GM18505 (cell line): ENCODE data around the gene MAN2A2.
"Not testable (repeated sequence)": the region's sequence is repeated elsewhere in the genome, so short reads cannot be mapped to it uniquely, and the experiment has no call there.

Experiments used
- ATAC-seq: cut with Tn5 transposase; IDR thresholded peaks from one replicate; pipeline ENCODE4 v1.9.1; 2021; ENCODE audit not compliant: unreplicated experiment
- POLR2A ChIP-seq: IDR thresholded peaks from 4 replicates; pipeline ENCODE4 v1.6.1; 2011; ENCODE audit warnings: borderline replicate concordance; ENCODE audit not compliant: insufficient read depth, insufficient read length; ENCODE audit errors: extremely low read depth

Gene MAN2A2

GRCh38 chr15:90907838-90908507, 4.9 kb downstream of the MAN2A2 start:
- ATAC-seq, result no peak

GRCh38 chr15:90909449-90909848, 6.3 kb downstream of the MAN2A2 start:
- not testable (repeated sequence) for ATAC-seq

More at GRCh38 chr15:90907838-90908507, 4.9 kb downstream of the MAN2A2 start:
- TF ChIP-seq POLR2A, result no peak

- no peak for ATAC-seq
- no peak for TF ChIP-seq POLR2A
Measured at GRCh38 chr15:90909976-90910375, 6.9 kb downstream of the MAN2A2 start.

- no peak for ATAC-seq
- no peak for TF ChIP-seq POLR2A
Measured at GRCh38 chr15:90910441-90911301, 7.6 kb downstream of the MAN2A2 start.

- TF ChIP-seq POLR2A, result no peak
- no peak for ATAC-seq
Measured at GRCh38 chr15:90911302-90911623, 8.2 kb downstream of the MAN2A2 start.

GRCh38 chr15:90911906-90912769, 9.0 kb downstream of the MAN2A2 start:
- ATAC-seq, result no peak
- TF ChIP-seq POLR2A, result no peak

GRCh38 chr15:90912770-90913075, 9.6 kb downstream of the MAN2A2 start:
- TF ChIP-seq POLR2A, result no peak
- ATAC-seq, result no peak

- no peak for ATAC-seq
- no peak for TF ChIP-seq POLR2A
Measured at GRCh38 chr15:90913398-90913944, 10.4 kb downstream of the MAN2A2 start.

- ATAC-seq, result no peak
- no peak for TF ChIP-seq POLR2A
Measured at GRCh38 chr15:90914305-90915080, 11.4 kb downstream of the MAN2A2 start.

- no peak for TF ChIP-seq POLR2A
- no peak for ATAC-seq
Measured at GRCh38 chr15:90915216-90915807, 12.2 kb downstream of the MAN2A2 start.

- no peak for ATAC-seq
- TF ChIP-seq POLR2A, result no peak
Measured at GRCh38 chr15:90915808-90916440, 12.8 kb downstream of the MAN2A2 start.

- TF ChIP-seq POLR2A, result no peak
- ATAC-seq, result no peak
Measured at GRCh38 chr15:90916461-90916860, 13.4 kb downstream of the MAN2A2 start.
